GM23338 (cell line): ENCODE results near the gene HADHA. TPM values are rescaled to one million over a fixed set of nuclear protein-coding genes. Genes with fewer than 3 reads are reported as not detected.

Source experiments
- ATAC-seq: fragments of 200-7000 bp; cut with Tn5 transposase; 3 replicates; pipeline ENCODE4 v1.9.1; 2020
- DNase-seq: peaks from one replicate; pipeline ENCODE4 v3.0.0-alpha.2; 2015; ENCODE audit warnings: low spot score
- H2AFZ ChIP-seq: fragments of 200-600 bp; sonication (generic); 2 replicates; pipeline ENCODE4 v1.8.0; 2016; ENCODE audit warnings: antibody characterized with exemption, mild to moderate bottlenecking, moderate library complexity
- H3F3A ChIP-seq: fragments of 200-600 bp; sonication (generic); replicated peaks from 2 replicates; pipeline ENCODE4 v1.8.0; 2017; ENCODE audit warnings: antibody characterized with exemption, mixed run types, low read depth
- H3K27ac ChIP-seq: fragments of 200-600 bp; sonication (generic); 2 replicates; pipeline ENCODE4 v1.6.1; 2016; ENCODE audit warnings: low read depth
- H3K27me3 ChIP-seq: fragments of 200-600 bp; sonication (generic); 2 replicates; pipeline ENCODE4 v1.8.0; 2016; ENCODE audit warnings: mild to moderate bottlenecking, mixed run types, moderate library complexity; ENCODE audit not compliant: insufficient read depth
- H3K36me3 ChIP-seq: fragments of 200-600 bp; sonication (generic); 2 replicates; pipeline ENCODE4 v1.8.0; 2016; ENCODE audit warnings: mild to moderate bottlenecking; ENCODE audit not compliant: insufficient read depth
- H3K4me1 ChIP-seq: fragments of 200-600 bp; sonication (generic); 2 replicates; pipeline ENCODE4 v1.8.0; 2016; ENCODE audit warnings: mild to moderate bottlenecking, moderate library complexity; ENCODE audit not compliant: insufficient read depth
- H3K4me2 ChIP-seq: fragments of 200-600 bp; sonication (generic); 2 replicates; pipeline ENCODE4 v1.7.1; 2017; ENCODE audit warnings: mixed run types
- H3K4me3 ChIP-seq: fragments of 200-600 bp; sonication (generic); 2 replicates; pipeline ENCODE4 v1.6.1; 2016; ENCODE audit warnings: mixed run types
- H3K79me2 ChIP-seq: fragments of 200-600 bp; sonication (generic); replicated peaks from 2 replicates; pipeline ENCODE4 v1.8.0; 2017; ENCODE audit warnings: mild to moderate bottlenecking; ENCODE audit not compliant: insufficient read depth
- H3K9me2 ChIP-seq: fragments of 200-600 bp; sonication (generic); 2 replicates; pipeline ENCODE4 v1.8.0; 2017; ENCODE audit not compliant: insufficient read depth
- H4K20me1 ChIP-seq: fragments of 200-600 bp; sonication (generic); replicated peaks from 2 replicates; pipeline ENCODE4 v1.8.0; 2017; ENCODE audit warnings: mild to moderate bottlenecking; ENCODE audit not compliant: insufficient read depth
- H3K27ac Mint-ChIP-seq: 2 replicates; pipeline ENCODE4 v1.8.0; 2020; ENCODE audit warnings: inconsistent platforms, mild to moderate bottlenecking, moderate library complexity, mixed read lengths
- H3K27me3 Mint-ChIP-seq: 3 replicates; pipeline ENCODE4 v1.8.0; 2022; ENCODE audit warnings: low read depth, mild to moderate bottlenecking, moderate library complexity, mixed read lengths, inconsistent platforms; ENCODE audit not compliant: insufficient read depth, poor library complexity
- H3K36me3 Mint-ChIP-seq: 3 replicates; pipeline ENCODE4 v1.8.0; 2021; ENCODE audit warnings: low read depth, mild to moderate bottlenecking, inconsistent platforms, moderate library complexity, mixed read lengths
- H3K4me1 Mint-ChIP-seq: 3 replicates; pipeline ENCODE4 v1.8.0; 2020; ENCODE audit warnings: mild to moderate bottlenecking, inconsistent platforms, mixed read lengths
- H3K4me3 Mint-ChIP-seq: 3 replicates; pipeline ENCODE4 v1.8.0; 2021; ENCODE audit warnings: moderate library complexity, mild to moderate bottlenecking, inconsistent platforms, mixed read lengths
- H3K9me3 Mint-ChIP-seq: 3 replicates; pipeline ENCODE4 v1.8.0; 2020; ENCODE audit warnings: moderate library complexity, mild to moderate bottlenecking, inconsistent platforms, mixed read lengths
- EZH2 ChIP-seq: fragments of 200-600 bp; sonication (generic); IDR thresholded peaks from one replicate; pipeline ENCODE4 v1.8.0; 2017; ENCODE audit warnings: antibody characterized with exemption, mild to moderate bottlenecking, low read depth; ENCODE audit not compliant: unreplicated experiment
- EZH2phosphoT487 ChIP-seq: fragments of 200-600 bp; sonication (generic); IDR thresholded peaks from one replicate; pipeline ENCODE4 v1.8.1; 2018; ENCODE audit warnings: antibody characterized with exemption; ENCODE audit not compliant: unreplicated experiment
- POLR2AphosphoS5 ChIP-seq: IDR thresholded peaks from 2 replicates; pipeline ENCODE4 v1.6.1; 2016; ENCODE audit warnings: antibody characterized with exemption, low read depth
- STAT1 ChIP-seq: IDR thresholded peaks from one replicate; pipeline ENCODE4 v1.6.1; 2016; ENCODE audit warnings: antibody characterized with exemption; ENCODE audit not compliant: unreplicated experiment
- long read RNA-seq: library from polyadenylated mRNA; unstranded; transcript quantifications from one replicate; pipeline ENCODE4 v2.0.0, GENCODE V29; 2020; ENCODE audit not compliant: unreplicated experiment
- polyA plus RNA-seq: library from polyadenylated mRNA; unstranded; fragments of >200 nt; fragmentation: Nextera tagmentation; extraction: Ambion mirVana; gene quantifications from 2 replicates; pipeline ENCODE4 v1.2.1, GENCODE V29; 2016
- total RNA-seq: library from RNA; depleted of rRNA; stranded (reverse); fragments of >200 nt; shearing (Covaris generic); gene quantifications from 2 replicates; pipeline ENCODE4 v1.2.3, GENCODE V29; 2014; rRNA removed
- TF ChIP-seq, protein P1 (sequence below): IDR thresholded peaks from one replicate; pipeline ENCODE4 v1.6.1; 2018; ENCODE audit warnings: antibody characterized with exemption; ENCODE audit not compliant: unreplicated experiment
- TF ChIP-seq, protein P2 (sequence below), 2 experiments: fragments of 200-600 bp in 1 of 2; sonication (generic) in 1 of 2; conservative IDR thresholded peaks; 2 replicates each; pipeline versions ENCODE4 v1.5.1 to v1.6.1; 2016 to 2017; ENCODE audit warnings: antibody characterized with exemption in 2 of 2, low read depth in 2 of 2, mild to moderate bottlenecking in 2 of 2, moderate library complexity in 1 of 2
- TF ChIP-seq, protein P3 (sequence below): fragments of 250-450 bp; sonication (Bioruptor Pico); IDR thresholded peaks from 2 replicates; pipeline ENCODE4 v1.5.0; 2020; ENCODE audit warnings: mild to moderate bottlenecking, moderate library complexity

Gene HADHA
- total RNA-seq, result 88.9 and 92.3 TPM in 2 replicates
- polyA plus RNA-seq, result 57.6 and 63.9 TPM in 2 replicates
- long read RNA-seq, transcript HADHA-201 (20 exons, 3,037 nt), result major isoform, 74 of 116 reads
- long read RNA-seq, partial matches to known transcripts, result 40 of 116 reads
- long read RNA-seq, other reads (novel, unspliced or antisense), result 2 of 116 reads

DNA sequence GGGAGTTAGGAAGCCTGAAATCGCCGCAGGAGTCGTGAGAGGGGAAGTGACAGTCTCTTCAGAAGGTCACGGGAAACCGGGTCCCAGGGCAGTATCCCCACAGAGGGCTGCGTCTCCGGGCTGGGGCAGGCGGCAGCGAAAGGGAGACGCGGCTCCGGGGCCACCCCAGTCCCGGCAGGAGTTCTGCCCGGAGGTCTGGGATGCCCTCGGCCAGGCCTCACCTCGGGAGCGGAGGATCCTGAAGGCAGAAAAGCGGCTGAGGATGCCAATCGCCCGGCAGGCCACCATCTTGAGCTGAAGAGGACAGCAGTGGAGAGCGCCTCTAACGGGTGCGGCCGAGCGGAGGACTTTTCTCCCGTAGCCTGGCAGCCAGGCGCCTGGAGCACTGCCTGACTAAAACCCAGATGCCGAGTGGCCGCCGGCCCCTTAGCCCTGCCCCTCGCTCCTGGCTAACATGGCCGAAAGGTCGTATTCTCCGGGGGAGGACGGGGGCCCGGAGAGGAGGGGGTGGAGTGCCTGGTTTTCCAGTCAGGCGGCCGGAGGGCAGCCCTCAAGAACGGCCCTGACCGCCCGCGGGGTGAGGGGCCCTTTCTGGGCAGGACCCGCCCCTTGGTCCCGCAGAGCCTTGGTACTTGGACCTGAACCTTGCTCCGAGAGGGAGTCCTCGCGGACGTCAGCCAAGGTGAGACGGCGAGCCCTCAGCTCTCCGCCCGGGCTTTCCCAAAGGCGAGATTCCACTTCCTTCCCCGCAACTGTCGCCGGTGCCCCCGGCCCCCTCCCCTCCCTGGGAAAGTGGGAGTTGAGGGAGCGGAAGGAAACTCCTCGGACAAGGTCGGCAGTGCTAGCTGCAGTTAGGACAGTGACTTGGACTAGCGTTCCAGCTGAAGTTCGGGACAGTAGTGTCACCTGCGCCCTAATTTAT is at the start of gene HADHA, which contains the start of gene HADHB:
HADHA (minus strand) TSS at position 324 of the 922 bp plus-strand sequence; CDS start at position 288, 36 bp downstream.
HADHB (plus strand) TSS at position 631 of the 922 bp plus-strand sequence. CDS start 9,316 bp downstream, outside the sequence.
- DNase-seq, result peak; percentile 95

More for the DNA sequence above, at the start of gene HADHA, which contains the start of gene HADHB:
- H3K27me3 ChIP-seq, result no peaks in the 10 kb centered on the region
- H3K79me2 ChIP-seq, result peaks cover 91% of the 10 kb centered on the region
- peak within 1 kb of the TSS; percentile 96 for H3K27ac ChIP-seq
- H3K27me3 Mint-ChIP-seq, result peaks cover 4% of the 10 kb centered on the region
- H3K4me2 ChIP-seq, result peak within 1 kb of the TSS; percentile 92
- peaks cover 27% of the 10 kb centered on the region for H3K4me1 ChIP-seq
- TF ChIP-seq, protein P1, sequence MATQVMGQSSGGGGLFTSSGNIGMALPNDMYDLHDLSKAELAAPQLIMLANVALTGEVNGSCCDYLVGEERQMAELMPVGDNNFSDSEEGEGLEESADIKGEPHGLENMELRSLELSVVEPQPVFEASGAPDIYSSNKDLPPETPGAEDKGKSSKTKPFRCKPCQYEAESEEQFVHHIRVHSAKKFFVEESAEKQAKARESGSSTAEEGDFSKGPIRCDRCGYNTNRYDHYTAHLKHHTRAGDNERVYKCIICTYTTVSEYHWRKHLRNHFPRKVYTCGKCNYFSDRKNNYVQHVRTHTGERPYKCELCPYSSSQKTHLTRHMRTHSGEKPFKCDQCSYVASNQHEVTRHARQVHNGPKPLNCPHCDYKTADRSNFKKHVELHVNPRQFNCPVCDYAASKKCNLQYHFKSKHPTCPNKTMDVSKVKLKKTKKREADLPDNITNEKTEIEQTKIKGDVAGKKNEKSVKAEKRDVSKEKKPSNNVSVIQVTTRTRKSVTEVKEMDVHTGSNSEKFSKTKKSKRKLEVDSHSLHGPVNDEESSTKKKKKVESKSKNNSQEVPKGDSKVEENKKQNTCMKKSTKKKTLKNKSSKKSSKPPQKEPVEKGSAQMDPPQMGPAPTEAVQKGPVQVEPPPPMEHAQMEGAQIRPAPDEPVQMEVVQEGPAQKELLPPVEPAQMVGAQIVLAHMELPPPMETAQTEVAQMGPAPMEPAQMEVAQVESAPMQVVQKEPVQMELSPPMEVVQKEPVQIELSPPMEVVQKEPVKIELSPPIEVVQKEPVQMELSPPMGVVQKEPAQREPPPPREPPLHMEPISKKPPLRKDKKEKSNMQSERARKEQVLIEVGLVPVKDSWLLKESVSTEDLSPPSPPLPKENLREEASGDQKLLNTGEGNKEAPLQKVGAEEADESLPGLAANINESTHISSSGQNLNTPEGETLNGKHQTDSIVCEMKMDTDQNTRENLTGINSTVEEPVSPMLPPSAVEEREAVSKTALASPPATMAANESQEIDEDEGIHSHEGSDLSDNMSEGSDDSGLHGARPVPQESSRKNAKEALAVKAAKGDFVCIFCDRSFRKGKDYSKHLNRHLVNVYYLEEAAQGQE, result no peak
- TF ChIP-seq POLR2AphosphoS5 (peak; percentile 86), EZH2 (no peak), STAT1 (no peak), EZH2phosphoT487 (no peak)
- TF ChIP-seq, protein P2, sequence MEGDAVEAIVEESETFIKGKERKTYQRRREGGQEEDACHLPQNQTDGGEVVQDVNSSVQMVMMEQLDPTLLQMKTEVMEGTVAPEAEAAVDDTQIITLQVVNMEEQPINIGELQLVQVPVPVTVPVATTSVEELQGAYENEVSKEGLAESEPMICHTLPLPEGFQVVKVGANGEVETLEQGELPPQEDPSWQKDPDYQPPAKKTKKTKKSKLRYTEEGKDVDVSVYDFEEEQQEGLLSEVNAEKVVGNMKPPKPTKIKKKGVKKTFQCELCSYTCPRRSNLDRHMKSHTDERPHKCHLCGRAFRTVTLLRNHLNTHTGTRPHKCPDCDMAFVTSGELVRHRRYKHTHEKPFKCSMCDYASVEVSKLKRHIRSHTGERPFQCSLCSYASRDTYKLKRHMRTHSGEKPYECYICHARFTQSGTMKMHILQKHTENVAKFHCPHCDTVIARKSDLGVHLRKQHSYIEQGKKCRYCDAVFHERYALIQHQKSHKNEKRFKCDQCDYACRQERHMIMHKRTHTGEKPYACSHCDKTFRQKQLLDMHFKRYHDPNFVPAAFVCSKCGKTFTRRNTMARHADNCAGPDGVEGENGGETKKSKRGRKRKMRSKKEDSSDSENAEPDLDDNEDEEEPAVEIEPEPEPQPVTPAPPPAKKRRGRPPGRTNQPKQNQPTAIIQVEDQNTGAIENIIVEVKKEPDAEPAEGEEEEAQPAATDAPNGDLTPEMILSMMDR (conservative IDR thresholded peaks at IDR 0.05; ENCODE audit: low read depth in 2 of 2), result peak in 1 of 2 experiments; percentile 21; a peak in 1 of 4 replicates
- TF ChIP-seq, protein P3, sequence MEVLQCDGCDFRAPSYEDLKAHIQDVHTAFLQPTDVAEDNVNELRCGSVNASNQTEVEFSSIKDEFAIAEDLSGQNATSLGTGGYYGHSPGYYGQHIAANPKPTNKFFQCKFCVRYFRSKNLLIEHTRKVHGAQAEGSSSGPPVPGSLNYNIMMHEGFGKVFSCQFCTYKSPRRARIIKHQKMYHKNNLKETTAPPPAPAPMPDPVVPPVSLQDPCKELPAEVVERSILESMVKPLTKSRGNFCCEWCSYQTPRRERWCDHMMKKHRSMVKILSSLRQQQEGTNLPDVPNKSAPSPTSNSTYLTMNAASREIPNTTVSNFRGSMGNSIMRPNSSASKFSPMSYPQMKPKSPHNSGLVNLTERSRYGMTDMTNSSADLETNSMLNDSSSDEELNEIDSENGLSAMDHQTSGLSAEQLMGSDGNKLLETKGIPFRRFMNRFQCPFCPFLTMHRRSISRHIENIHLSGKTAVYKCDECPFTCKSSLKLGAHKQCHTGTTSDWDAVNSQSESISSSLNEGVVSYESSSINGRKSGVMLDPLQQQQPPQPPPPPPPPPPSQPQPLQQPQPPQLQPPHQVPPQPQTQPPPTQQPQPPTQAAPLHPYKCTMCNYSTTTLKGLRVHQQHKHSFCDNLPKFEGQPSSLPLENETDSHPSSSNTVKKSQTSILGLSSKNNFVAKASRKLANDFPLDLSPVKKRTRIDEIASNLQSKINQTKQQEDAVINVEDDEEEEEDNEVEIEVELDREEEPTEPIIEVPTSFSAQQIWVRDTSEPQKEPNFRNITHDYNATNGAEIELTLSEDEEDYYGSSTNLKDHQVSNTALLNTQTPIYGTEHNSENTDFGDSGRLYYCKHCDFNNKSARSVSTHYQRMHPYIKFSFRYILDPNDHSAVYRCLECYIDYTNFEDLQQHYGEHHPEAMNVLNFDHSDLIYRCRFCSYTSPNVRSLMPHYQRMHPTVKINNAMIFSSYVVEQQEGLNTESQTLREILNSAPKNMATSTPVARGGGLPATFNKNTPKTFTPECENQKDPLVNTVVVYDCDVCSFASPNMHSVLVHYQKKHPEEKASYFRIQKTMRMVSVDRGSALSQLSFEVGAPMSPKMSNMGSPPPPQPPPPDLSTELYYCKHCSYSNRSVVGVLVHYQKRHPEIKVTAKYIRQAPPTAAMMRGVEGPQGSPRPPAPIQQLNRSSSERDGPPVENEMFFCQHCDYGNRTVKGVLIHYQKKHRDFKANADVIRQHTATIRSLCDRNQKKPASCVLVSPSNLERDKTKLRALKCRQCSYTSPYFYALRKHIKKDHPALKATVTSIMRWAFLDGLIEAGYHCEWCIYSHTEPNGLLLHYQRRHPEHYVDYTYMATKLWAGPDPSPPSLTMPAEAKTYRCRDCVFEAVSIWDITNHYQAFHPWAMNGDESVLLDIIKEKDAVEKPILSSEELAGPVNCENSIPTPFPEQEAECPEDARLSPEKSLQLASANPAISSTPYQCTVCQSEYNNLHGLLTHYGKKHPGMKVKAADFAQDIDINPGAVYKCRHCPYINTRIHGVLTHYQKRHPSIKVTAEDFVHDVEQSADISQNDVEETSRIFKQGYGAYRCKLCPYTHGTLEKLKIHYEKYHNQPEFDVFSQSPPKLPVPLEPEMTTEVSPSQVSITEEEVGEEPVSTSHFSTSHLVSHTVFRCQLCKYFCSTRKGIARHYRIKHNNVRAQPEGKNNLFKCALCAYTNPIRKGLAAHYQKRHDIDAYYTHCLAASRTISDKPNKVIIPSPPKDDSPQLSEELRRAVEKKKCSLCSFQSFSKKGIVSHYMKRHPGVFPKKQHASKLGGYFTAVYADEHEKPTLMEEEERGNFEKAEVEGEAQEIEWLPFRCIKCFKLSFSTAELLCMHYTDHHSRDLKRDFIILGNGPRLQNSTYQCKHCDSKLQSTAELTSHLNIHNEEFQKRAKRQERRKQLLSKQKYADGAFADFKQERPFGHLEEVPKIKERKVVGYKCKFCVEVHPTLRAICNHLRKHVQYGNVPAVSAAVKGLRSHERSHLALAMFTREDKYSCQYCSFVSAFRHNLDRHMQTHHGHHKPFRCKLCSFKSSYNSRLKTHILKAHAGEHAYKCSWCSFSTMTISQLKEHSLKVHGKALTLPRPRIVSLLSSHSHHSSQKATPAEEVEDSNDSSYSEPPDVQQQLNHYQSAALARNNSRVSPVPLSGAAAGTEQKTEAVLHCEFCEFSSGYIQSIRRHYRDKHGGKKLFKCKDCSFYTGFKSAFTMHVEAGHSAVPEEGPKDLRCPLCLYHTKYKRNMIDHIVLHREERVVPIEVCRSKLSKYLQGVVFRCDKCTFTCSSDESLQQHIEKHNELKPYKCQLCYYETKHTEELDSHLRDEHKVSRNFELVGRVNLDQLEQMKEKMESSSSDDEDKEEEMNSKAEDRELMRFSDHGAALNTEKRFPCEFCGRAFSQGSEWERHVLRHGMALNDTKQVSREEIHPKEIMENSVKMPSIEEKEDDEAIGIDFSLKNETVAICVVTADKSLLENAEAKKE, result no peak
- H2AFZ ChIP-seq, result peak within 1 kb of the TSS; percentile 90
- peaks cover 11% of the 10 kb centered on the region for H3F3A ChIP-seq
- peak; percentile 93 for ATAC-seq
- no peaks in the 10 kb centered on the region for H3K9me2 ChIP-seq
- peak within 1 kb of the TSS; percentile 99 for H3K4me3 ChIP-seq
- no peaks in the 10 kb centered on the region for H3K36me3 Mint-ChIP-seq
- no peaks in the 10 kb centered on the region for H3K9me3 Mint-ChIP-seq
- peak within 1 kb of the TSS; percentile 98 for H3K27ac Mint-ChIP-seq
- peak within 1 kb of the TSS; percentile 96 for H3K4me3 Mint-ChIP-seq
- peaks cover 21% of the 10 kb centered on the region for H3K4me1 Mint-ChIP-seq
- H4K20me1 ChIP-seq, result peaks cover 16% of the 10 kb centered on the region
- H3K36me3 ChIP-seq, result no peaks in the 10 kb centered on the region
